Astrocyte (in vitro differentiated cells and primary cell): Measurements from ENCODE around the gene TRMT44. TPM values are rescaled to one million over a fixed set of nuclear protein-coding genes. Genes with fewer than 3 reads are reported as not detected.
A peak's percentile ranks its signal among the peaks of the same experiment; 100 is the strongest.

ENCODE experiments used
- DNase-seq: peaks from one replicate; pipeline ENCODE4 v3.0.0-alpha.2; 2010; ENCODE audit warnings: low read depth
- FAIRE-seq: peaks from 2 replicates; lab custom pipeline; 2011; peaks lifted over from hg19 to GRCh38; lab: Jason Lieb, UNC
- H2AFZ ChIP-seq: 2 replicates; pipeline ENCODE4 v1.6.0; 2012; ENCODE audit warnings: low read depth, low read length, inconsistent platforms
- H3K27ac ChIP-seq: 2 replicates; pipeline ENCODE4 v1.5.1; 2011; ENCODE audit warnings: low read depth, low read length, inconsistent platforms
- H3K27me3 ChIP-seq: 2 replicates; pipeline ENCODE4 v1.6.0; 2011; ENCODE audit warnings: low read length, inconsistent platforms; ENCODE audit not compliant: insufficient read depth
- H3K36me3 ChIP-seq: 2 replicates; pipeline ENCODE4 v1.5.1; 2011; ENCODE audit warnings: low read length, inconsistent platforms; ENCODE audit not compliant: insufficient read depth
- H3K4me1 ChIP-seq: 2 replicates; pipeline ENCODE4 v1.5.1; 2011; ENCODE audit warnings: low read length, inconsistent platforms; ENCODE audit not compliant: insufficient read depth
- H3K4me2 ChIP-seq: 2 replicates; pipeline ENCODE4 v1.6.0; 2012; ENCODE audit warnings: low read length, inconsistent platforms
- H3K4me3 ChIP-seq: 2 replicates; pipeline ENCODE4 v1.5.1; 2011; ENCODE audit warnings: low read depth, mild to moderate bottlenecking, low read length, inconsistent platforms; ENCODE audit not compliant: insufficient read depth
- H3K79me2 ChIP-seq: 2 replicates; pipeline ENCODE4 v1.6.0; 2012; ENCODE audit warnings: mild to moderate bottlenecking, low read length, inconsistent platforms; ENCODE audit not compliant: insufficient read depth
- H3K9ac ChIP-seq: 2 replicates; pipeline ENCODE4 v1.6.0; 2012; ENCODE audit warnings: mild to moderate bottlenecking, low read length, inconsistent platforms
- H3K9me3 ChIP-seq: 2 replicates; pipeline ENCODE4 v1.5.1; 2012; ENCODE audit warnings: low read depth, mild to moderate bottlenecking, low read length, inconsistent platforms; ENCODE audit not compliant: insufficient read depth
- H4K20me1 ChIP-seq: 2 replicates; pipeline ENCODE4 v1.6.0; 2012; ENCODE audit warnings: low read length, inconsistent platforms; ENCODE audit not compliant: insufficient read depth
- H3K27ac Mint-ChIP-seq: one replicate; pipeline ENCODE4 v1.8.0; 2021; ENCODE audit warnings: mild to moderate bottlenecking, mixed read lengths; ENCODE audit not compliant: unreplicated experiment
- H3K27me3 Mint-ChIP-seq: one replicate; pipeline ENCODE4 v1.8.0; 2021; ENCODE audit warnings: low read depth, mixed read lengths; ENCODE audit not compliant: unreplicated experiment
- H3K36me3 Mint-ChIP-seq: one replicate; pipeline ENCODE4 v1.8.0; 2021; ENCODE audit warnings: low read depth, mixed read lengths; ENCODE audit not compliant: unreplicated experiment
- H3K4me1 Mint-ChIP-seq: one replicate; pipeline ENCODE4 v1.8.0; 2021; ENCODE audit warnings: low read depth, mixed read lengths; ENCODE audit not compliant: unreplicated experiment
- H3K4me3 Mint-ChIP-seq: one replicate; pipeline ENCODE4 v1.8.0; 2021; ENCODE audit warnings: mild to moderate bottlenecking, moderate library complexity, mixed read lengths; ENCODE audit not compliant: unreplicated experiment
- H3K9me3 Mint-ChIP-seq: one replicate; pipeline ENCODE4 v1.8.0; 2021; ENCODE audit warnings: mild to moderate bottlenecking, mixed read lengths; ENCODE audit not compliant: unreplicated experiment
- EZH2 ChIP-seq: IDR thresholded peaks from 2 replicates; pipeline ENCODE4 v1.6.1; 2012; ENCODE audit warnings: mild to moderate bottlenecking, low read length, inconsistent platforms; ENCODE audit not compliant: insufficient read depth
- total RNA-seq: library from RNA; stranded (reverse); gene quantifications from 2 replicates; pipeline ENCODE4 v1.2.1, GENCODE V29; 2021
- TF ChIP-seq, protein P1 (sequence below): IDR thresholded peaks from 2 replicates; pipeline ENCODE4 v1.5.1; 2011; ENCODE audit warnings: low read depth, mild to moderate bottlenecking, inconsistent platforms, low read length, moderate library complexity; ENCODE audit not compliant: insufficient read depth

TRMT44 gene
- total RNA-seq, 1 donor from 2014 or later, result 18.0 TPM

DNA sequence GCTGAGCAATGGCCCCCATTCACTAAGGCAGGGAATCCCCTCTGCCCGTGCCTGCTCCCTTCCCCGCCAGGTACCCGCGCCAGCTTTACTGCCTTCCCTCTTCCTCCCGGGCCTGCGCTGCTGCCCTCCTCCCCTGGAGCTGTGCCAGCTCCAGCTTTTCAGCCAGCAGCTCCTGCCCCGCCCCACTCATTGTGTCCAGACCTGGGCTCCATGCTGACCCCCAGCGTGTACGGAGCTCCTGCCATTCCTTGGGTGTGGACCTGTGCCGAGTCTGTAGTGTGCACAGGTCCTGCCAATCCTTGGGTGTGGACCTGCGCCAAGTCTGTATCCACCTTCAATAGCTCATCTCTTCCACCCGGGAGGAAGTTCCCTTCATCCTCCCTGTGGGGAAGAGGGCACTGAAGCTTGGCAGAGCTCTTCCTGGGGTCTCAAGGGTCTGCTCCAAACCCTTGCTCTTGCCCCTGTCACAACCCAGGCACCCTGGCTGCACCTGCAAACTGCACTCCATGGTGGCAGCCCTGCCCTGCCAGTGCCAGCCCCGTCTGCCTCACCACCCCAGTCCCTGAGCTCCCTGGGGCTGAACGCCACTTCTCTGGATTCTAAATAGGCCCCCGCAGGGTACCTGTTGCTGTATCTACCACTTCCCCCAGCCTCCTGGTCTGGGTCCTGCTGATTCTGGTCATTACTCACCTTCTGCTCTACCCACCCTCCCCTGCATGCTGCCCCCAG lies 63.9 kb downstream of the TRMT44 start:
- H3K4me3 ChIP-seq, result no peak overlapping the region
- peaks cover 4% of the 10 kb centered on the region for H3K9me3 Mint-ChIP-seq
- H4K20me1 ChIP-seq, result no peaks in the 10 kb centered on the region
- H3K9me3 ChIP-seq, result peaks cover 4% of the 10 kb centered on the region
- no peak overlapping the region for H3K4me3 Mint-ChIP-seq
- H3K27ac Mint-ChIP-seq, result no peak overlapping the region
- no peak for DNase-seq
- FAIRE-seq, result no peak
- peaks cover 9% of the 10 kb centered on the region for H3K27me3 ChIP-seq
- peaks cover 3% of the 10 kb centered on the region for H3K36me3 Mint-ChIP-seq
- H3K27me3 Mint-ChIP-seq, result peaks cover 25% of the 10 kb centered on the region
- H3K4me2 ChIP-seq, result no peak overlapping the region
- H2AFZ ChIP-seq, result no peak overlapping the region
- no peak overlapping the region for H3K27ac ChIP-seq
- H3K4me1 ChIP-seq, result peaks cover 16% of the 10 kb centered on the region
- TF ChIP-seq, protein P1, sequence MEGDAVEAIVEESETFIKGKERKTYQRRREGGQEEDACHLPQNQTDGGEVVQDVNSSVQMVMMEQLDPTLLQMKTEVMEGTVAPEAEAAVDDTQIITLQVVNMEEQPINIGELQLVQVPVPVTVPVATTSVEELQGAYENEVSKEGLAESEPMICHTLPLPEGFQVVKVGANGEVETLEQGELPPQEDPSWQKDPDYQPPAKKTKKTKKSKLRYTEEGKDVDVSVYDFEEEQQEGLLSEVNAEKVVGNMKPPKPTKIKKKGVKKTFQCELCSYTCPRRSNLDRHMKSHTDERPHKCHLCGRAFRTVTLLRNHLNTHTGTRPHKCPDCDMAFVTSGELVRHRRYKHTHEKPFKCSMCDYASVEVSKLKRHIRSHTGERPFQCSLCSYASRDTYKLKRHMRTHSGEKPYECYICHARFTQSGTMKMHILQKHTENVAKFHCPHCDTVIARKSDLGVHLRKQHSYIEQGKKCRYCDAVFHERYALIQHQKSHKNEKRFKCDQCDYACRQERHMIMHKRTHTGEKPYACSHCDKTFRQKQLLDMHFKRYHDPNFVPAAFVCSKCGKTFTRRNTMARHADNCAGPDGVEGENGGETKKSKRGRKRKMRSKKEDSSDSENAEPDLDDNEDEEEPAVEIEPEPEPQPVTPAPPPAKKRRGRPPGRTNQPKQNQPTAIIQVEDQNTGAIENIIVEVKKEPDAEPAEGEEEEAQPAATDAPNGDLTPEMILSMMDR, result no peak
- TF ChIP-seq EZH2, result no peak
- H3K36me3 ChIP-seq, result no peaks in the 10 kb centered on the region
- no peaks in the 10 kb centered on the region for H3K79me2 ChIP-seq
- H3K4me1 Mint-ChIP-seq, result peaks cover 12% of the 10 kb centered on the region
- no peak overlapping the region for H3K9ac ChIP-seq

DNA sequence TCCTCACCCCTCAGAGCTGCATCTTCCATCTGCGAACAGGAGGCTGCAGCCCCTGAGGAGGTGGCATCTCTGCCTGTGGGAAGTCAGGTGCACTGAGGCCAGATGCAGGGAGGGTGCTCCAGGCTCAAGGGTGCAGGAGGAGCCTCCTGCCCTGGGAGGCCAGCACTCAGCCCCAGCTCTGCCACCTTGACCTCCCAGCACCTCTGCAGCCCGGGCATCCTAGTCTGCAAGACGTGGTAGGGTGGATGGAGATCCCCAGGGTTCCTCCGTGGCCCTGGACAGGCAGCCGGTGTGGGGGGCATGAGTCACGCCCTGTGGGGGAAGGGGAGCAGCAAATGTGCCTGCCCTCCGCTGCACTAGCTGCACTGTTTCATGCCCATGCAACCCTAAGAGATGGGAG lies 64.7 kb downstream of the TRMT44 start:
- Histone ChIP-seq H3K27me3 (peaks cover 9% of the 10 kb centered on the region), H3K4me2 (no peak overlapping the region), H3K9ac (no peak overlapping the region), H3K9me3 (peaks cover 4% of the 10 kb centered on the region), H3K36me3 (no peaks in the 10 kb centered on the region), H2AFZ (no peak overlapping the region), H3K4me1 (peaks cover 16% of the 10 kb centered on the region), H3K27ac (no peak overlapping the region), H4K20me1 (no peaks in the 10 kb centered on the region), H3K79me2 (no peaks in the 10 kb centered on the region), H3K4me3 (no peak overlapping the region)
- DNase-seq (no peak), FAIRE-seq (no peak)
- no peak overlapping the region for H3K27ac Mint-ChIP-seq
- peak overlapping the region; percentile 66 for H3K4me3 Mint-ChIP-seq
- H3K9me3 Mint-ChIP-seq, result peaks cover 4% of the 10 kb centered on the region
- H3K27me3 Mint-ChIP-seq, result peaks cover 22% of the 10 kb centered on the region
- H3K4me1 Mint-ChIP-seq, result peaks cover 12% of the 10 kb centered on the region
- TF ChIP-seq EZH2, result no peak
- TF ChIP-seq, protein P1, result no peak
- H3K36me3 Mint-ChIP-seq, result peaks cover 3% of the 10 kb centered on the region

DNA sequence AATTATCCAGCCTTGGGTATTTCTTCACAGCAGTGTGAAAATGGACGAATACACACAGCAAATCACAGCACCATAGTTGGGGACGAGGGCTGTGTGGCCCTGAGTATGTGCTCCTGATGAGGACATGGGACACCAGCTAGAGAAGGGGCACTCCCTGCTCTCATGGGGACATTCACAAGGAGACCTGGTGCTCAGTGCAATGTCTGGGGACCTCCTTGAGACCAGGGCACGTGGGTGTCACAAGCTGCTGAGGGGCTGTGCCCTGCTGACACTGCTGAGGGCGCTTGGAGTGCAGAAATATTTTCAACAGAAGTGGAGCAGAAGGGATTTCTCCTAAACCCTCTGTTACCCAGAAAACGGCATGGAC lies 65.4 kb downstream of the TRMT44 start:
- peak overlapping the region; percentile 25 for H3K4me2 ChIP-seq

More for the DNA sequence above, 65.4 kb downstream of the TRMT44 start:
- H3K4me1 ChIP-seq, result peaks cover 16% of the 10 kb centered on the region
- H3K27ac ChIP-seq, result no peak overlapping the region
- H2AFZ ChIP-seq, result no peak overlapping the region
- Mint-ChIP-seq H3K36me3 (peaks cover 3% of the 10 kb centered on the region), H3K4me3 (no peak overlapping the region), H3K4me1 (peaks cover 12% of the 10 kb centered on the region), H3K27ac (no peak overlapping the region), H3K9me3 (peaks cover 4% of the 10 kb centered on the region), H3K27me3 (peaks cover 28% of the 10 kb centered on the region)
- H3K27me3 ChIP-seq, result peaks cover 9% of the 10 kb centered on the region
- FAIRE-seq, result no peak
- no peak for DNase-seq
- H4K20me1 ChIP-seq, result no peaks in the 10 kb centered on the region
- no peaks in the 10 kb centered on the region for H3K79me2 ChIP-seq
- H3K9me3 ChIP-seq, result peaks cover 4% of the 10 kb centered on the region
- peak overlapping the region; percentile 23 for H3K9ac ChIP-seq
- no peak overlapping the region for H3K4me3 ChIP-seq
- TF ChIP-seq, protein P1, result no peak
- TF ChIP-seq EZH2, result no peak
- H3K36me3 ChIP-seq, result no peaks in the 10 kb centered on the region
